ENCODE results near the gene ST6GALNAC2.

GRCh38 chr17:76546556-76547182, 39.0 kb downstream of the ST6GALNAC2 start:
- no peak for TF ChIP-seq POLR2AphosphoS5 (IDR thresholded peaks at IDR 0.05; ENCODE audit: low read depth, low read length)
- no peak for TF ChIP-seq TAF1 (IDR thresholded peaks at IDR 0.05; ENCODE audit: low read depth, low read length)
